B cell (primary cell): ENCODE data around the gene LSM14B. TPM values are rescaled to one million over a fixed set of nuclear protein-coding genes. Genes with fewer than 3 reads are reported as not detected.

Experiments used
- ATAC-seq: fragments of 200-7000 bp; cut with Tn5 transposase; one replicate; pipeline ENCODE4 v1.10.0; 2021; ENCODE audit warnings: low read depth, mild to moderate bottlenecking, moderate number of reproducible peaks, moderate library complexity
- CTCF ChIA-PET: fragments of 350-600 bp; sonication (Branson Sonifier 250); formaldehyde crosslinking; loops from one replicate; lab custom pipeline; 2021; ENCODE audit warnings: antibody characterized with exemption, inconsistent platforms; lab: Charles Lee
- POLR2A ChIA-PET: fragments of 350-600 bp; sonication (Branson Sonifier 250); formaldehyde crosslinking; loops from one replicate; lab custom pipeline; 2021; ENCODE audit warnings: antibody characterized with exemption; lab: Charles Lee
- DNase-seq: peaks from one replicate; pipeline ENCODE4 v3.0.0; 2013
- H2AFZ ChIP-seq: 2 replicates; pipeline ENCODE4 v1.6.1; 2012; ENCODE audit warnings: mild to moderate bottlenecking, low read depth, low read length; ENCODE audit not compliant: insufficient read depth, poor library complexity, severe bottlenecking
- H3K27ac ChIP-seq, 2 donors: 1 replicate in 1 of 2; 2 replicates in 1 of 2; pipeline ENCODE4 v1.5.1; 2012 to 2013; ENCODE audit warnings: low read length in 2 of 2, mild to moderate bottlenecking in 2 of 2, moderate library complexity in 1 of 2
- H3K27me3 ChIP-seq, 4 experiments: fragments of 200-600 bp in 1 of 4; sonication (generic) in 1 of 4; replicated peaks in 1 of 4; 1 replicate in 2 of 4; 2 replicates in 2 of 4; pipeline versions ENCODE4 v1.6.1 to v1.7.0; 2013 to 2016; ENCODE audit warnings: low read length in 3 of 4, mild to moderate bottlenecking in 2 of 4, mixed read lengths in 1 of 4, moderate library complexity in 1 of 4; ENCODE audit not compliant: insufficient read depth in 4 of 4, control insufficient read depth in 3 of 4; ENCODE audit errors: control extremely low read depth in 1 of 4
- H3K36me3 ChIP-seq, 2 experiments: replicated peaks in 1 of 2; 1 replicate in 1 of 2; 2 replicates in 1 of 2; pipeline versions ENCODE4 v1.6.1 to v1.7.1; 2013; ENCODE audit warnings: low read length in 1 of 2; ENCODE audit not compliant: insufficient read depth in 2 of 2, control insufficient read depth in 1 of 2; ENCODE audit errors: control extremely low read depth in 1 of 2, extremely low read depth in 1 of 2
- H3K4me1 ChIP-seq, 2 donors: fragments of 200-600 bp in 1 of 2; sonication (generic) in 1 of 2; 1 replicate in 1 of 2; 2 replicates in 1 of 2; pipeline versions ENCODE4 v1.5.1 to v1.6.1; 2013 to 2017; ENCODE audit warnings: low read length in 2 of 2; ENCODE audit not compliant: control insufficient read depth in 2 of 2, insufficient read depth in 2 of 2
- H3K4me2 ChIP-seq: replicated peaks from 2 replicates; pipeline ENCODE3; 2012; ENCODE audit warnings: mild to moderate bottlenecking, low read depth, low read length; ENCODE audit not compliant: poor library complexity, severe bottlenecking
- H3K4me3 ChIP-seq, 5 experiments: fragments of 200-600 bp in 1 of 5; sonication (generic) in 1 of 5; 1 replicate in 3 of 5; 2 replicates in 2 of 5; pipeline versions ENCODE4 v1.5.1 to v1.7.0; 2011 to 2016; ENCODE audit warnings: low read length in 4 of 5, mild to moderate bottlenecking in 4 of 5, low read depth in 2 of 5, control low read depth in 1 of 5, moderate library complexity in 1 of 5; ENCODE audit not compliant: insufficient read depth in 1 of 5; ENCODE audit errors: control extremely low read depth in 1 of 5, extremely low read depth in 1 of 5
- H3K79me2 ChIP-seq: fragments of 200-600 bp; sonication (generic); one replicate; pipeline ENCODE4 v1.6.0; 2016; ENCODE audit warnings: low read length; ENCODE audit not compliant: control insufficient read depth, insufficient read depth
- H3K9ac ChIP-seq: fragments of 200-600 bp; sonication (generic); 2 replicates; pipeline ENCODE4 v1.6.1; 2017; ENCODE audit warnings: mild to moderate bottlenecking, low read length, moderate library complexity
- H3K9me3 ChIP-seq, 3 donors: one replicate each; pipeline versions ENCODE4 v1.6.1 to v1.7.1; 2013; ENCODE audit warnings: low read length in 2 of 3; ENCODE audit not compliant: control insufficient read depth in 2 of 3, insufficient read depth in 1 of 3; ENCODE audit errors: control extremely low read depth in 1 of 3
- H4K20me1 ChIP-seq: 2 replicates; pipeline ENCODE4 v1.6.0; 2012; ENCODE audit warnings: mild to moderate bottlenecking, low read length; ENCODE audit not compliant: insufficient read depth, control insufficient read depth, poor library complexity, severe bottlenecking
- H3K27ac Mint-ChIP-seq: one replicate; pipeline ENCODE4 v1.8.0; 2021; ENCODE audit warnings: mixed read lengths
- H3K27me3 Mint-ChIP-seq: one replicate; pipeline ENCODE4 v1.8.0; 2021; ENCODE audit warnings: mixed read lengths
- H3K4me1 Mint-ChIP-seq: one replicate; pipeline ENCODE4 v1.8.0; 2021; ENCODE audit warnings: mixed read lengths
- H3K4me3 Mint-ChIP-seq: one replicate; pipeline ENCODE4 v1.8.0; 2021; ENCODE audit warnings: mixed read lengths
- H3K9me3 Mint-ChIP-seq: one replicate; pipeline ENCODE4 v1.8.0; 2022; ENCODE audit warnings: mixed read lengths; ENCODE audit not compliant: insufficient read depth
- EZH2 ChIP-seq: IDR thresholded peaks from 2 replicates; pipeline ENCODE4 v1.6.1; 2012; ENCODE audit warnings: borderline replicate concordance, low read depth, mild to moderate bottlenecking, moderate library complexity, low read length; ENCODE audit not compliant: insufficient read depth, poor library complexity, severe bottlenecking
- WGBS: methylation state at CpG from one replicate; pipeline ENCODE4 v1.1.5; 2013; ENCODE audit warnings: missing lambda C conversion rate; ENCODE audit not compliant: insufficient coverage; 5-methylcytosine and 5-hydroxymethylcytosine counted together
- intact Hi-C: fragments of 100-400 bp; cut with micrococcal nuclease; formaldehyde crosslinking; loops from one replicate; pipeline ENCODE4 v1.10.0; 2022
- polyA plus RNA-seq: library from polyadenylated mRNA; depleted of rRNA; stranded (reverse); fragments of >200 nt; gene quantifications from 2 replicates; pipeline ENCODE4 v1.2.3, GENCODE V29; 2012
- total RNA-seq, 2 donors: library from RNA; stranded (reverse); fragments of 120-200 nt in 1 of 2; gene quantifications; 1 replicate in 1 of 2; 2 replicates in 1 of 2; pipeline versions ENCODE4 v1.2.3 to v1.2.4, GENCODE V29; 2013 to 2022
- TF ChIP-seq, protein P1 (sequence below): fragments of 200-600 bp; IDR thresholded peaks from one replicate; pipeline ENCODE4 v1.8.0; 2022; ENCODE audit warnings: antibody characterized with exemption, mild to moderate bottlenecking

LSM14B gene
- total and polyA plus RNA-seq, 2 donors (not counting 1 experiment from before 2014, with no cell fraction given), result 26.8 to 52.8 TPM

- ChIA-PET POLR2A (no interaction called here), CTCF (interaction anchor here (1.5 to 1.7 kb wide), 2 partner anchors 12 to 135 kb away, joined by 3 to 4 read pairs; no protein-coding TSS in a partner anchor)
- Histone ChIP-seq H3K9ac (no peak overlapping the region), H3K4me3 (no peak overlapping the region), H3K4me2 (no peak overlapping the region), H3K4me1 (peaks cover 18 to 21% of the 10 kb centered on the region in 2 donors), H3K27me3 (no peaks in the 10 kb centered on the region), H3K36me3 (no peaks in the 10 kb centered on the region), H3K27ac (no peak overlapping the region), H3K9me3 (no peaks in the 10 kb centered on the region), H3K79me2 (peaks cover 80% of the 10 kb centered on the region), H4K20me1 (peaks cover 68% of the 10 kb centered on the region), H2AFZ (no peak overlapping the region)
- H3K9me3 Mint-ChIP-seq, result no peaks in the 10 kb centered on the region
- intact Hi-C loops, result no loop called here
- DNase-seq (no peak), ATAC-seq (no peak)
- peak overlapping the region; percentile 88 for H3K4me3 Mint-ChIP-seq
- H3K4me1 Mint-ChIP-seq, result peaks cover 30% of the 10 kb centered on the region
- no peaks in the 10 kb centered on the region for H3K27me3 Mint-ChIP-seq
- TF ChIP-seq, protein P1, sequence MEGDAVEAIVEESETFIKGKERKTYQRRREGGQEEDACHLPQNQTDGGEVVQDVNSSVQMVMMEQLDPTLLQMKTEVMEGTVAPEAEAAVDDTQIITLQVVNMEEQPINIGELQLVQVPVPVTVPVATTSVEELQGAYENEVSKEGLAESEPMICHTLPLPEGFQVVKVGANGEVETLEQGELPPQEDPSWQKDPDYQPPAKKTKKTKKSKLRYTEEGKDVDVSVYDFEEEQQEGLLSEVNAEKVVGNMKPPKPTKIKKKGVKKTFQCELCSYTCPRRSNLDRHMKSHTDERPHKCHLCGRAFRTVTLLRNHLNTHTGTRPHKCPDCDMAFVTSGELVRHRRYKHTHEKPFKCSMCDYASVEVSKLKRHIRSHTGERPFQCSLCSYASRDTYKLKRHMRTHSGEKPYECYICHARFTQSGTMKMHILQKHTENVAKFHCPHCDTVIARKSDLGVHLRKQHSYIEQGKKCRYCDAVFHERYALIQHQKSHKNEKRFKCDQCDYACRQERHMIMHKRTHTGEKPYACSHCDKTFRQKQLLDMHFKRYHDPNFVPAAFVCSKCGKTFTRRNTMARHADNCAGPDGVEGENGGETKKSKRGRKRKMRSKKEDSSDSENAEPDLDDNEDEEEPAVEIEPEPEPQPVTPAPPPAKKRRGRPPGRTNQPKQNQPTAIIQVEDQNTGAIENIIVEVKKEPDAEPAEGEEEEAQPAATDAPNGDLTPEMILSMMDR, result no peak
- TF ChIP-seq EZH2, result no peak
- H3K27ac Mint-ChIP-seq, result peak overlapping the region; percentile 42
- 96% methylated on average over 18 of the region's 22 CpGs for WGBS
Measured at GRCh38 chr20:62146019-62146755, 23.9 kb downstream of the LSM14B start.

- ATAC-seq (no peak), DNase-seq (no peak)
- no peaks in the 10 kb centered on the region for H3K27me3 ChIP-seq
- ChIA-PET CTCF (no interaction called here), POLR2A (no interaction called here)
- no peak overlapping the region for H2AFZ ChIP-seq
- Mint-ChIP-seq H3K4me3 (no peak overlapping the region), H3K9me3 (no peaks in the 10 kb centered on the region), H3K27ac (no peak overlapping the region), H3K27me3 (no peaks in the 10 kb centered on the region), H3K4me1 (peaks cover 21% of the 10 kb centered on the region)
- H3K36me3 ChIP-seq, result no peaks in the 10 kb centered on the region
- intact Hi-C loops, result no loop called here
- H3K9me3 ChIP-seq, result peaks cover 0 to under 1% (median 0%) of the 10 kb centered on the region in 3 donors
- H3K4me2 ChIP-seq, result no peak overlapping the region
- 100% methylated on average over 6 of the region's 6 CpGs for whole genome bisulfite sequencing
- no peak overlapping the region for H3K9ac ChIP-seq
- peaks cover 9 to 12% of the 10 kb centered on the region in 2 donors for H3K4me1 ChIP-seq
- TF ChIP-seq, protein P1, result no peak
- TF ChIP-seq EZH2, result no peak
- H3K4me3 ChIP-seq, result no peak overlapping the region
- H3K27ac ChIP-seq, result no peak overlapping the region
- H3K79me2 ChIP-seq, result peaks cover 80% of the 10 kb centered on the region
- H4K20me1 ChIP-seq, result peaks cover 67% of the 10 kb centered on the region
Measured at GRCh38 chr20:62147125-62147524, 24.9 kb downstream of the LSM14B start.
